Upper lobe of right lung (tissue), 1 donor: Measurements from ENCODE around the gene SS18L1. TPM values are rescaled to one million over a fixed set of nuclear protein-coding genes. Genes with fewer than 3 reads are reported as not detected.

Experiments
- ATAC-seq: fragments of 200-7000 bp; cut with Tn5 transposase; one replicate; pipeline ENCODE4 v1.9.1; 2020; ENCODE audit warnings: mild to moderate bottlenecking, moderate library complexity
- DNase-seq: peaks from one replicate; pipeline ENCODE4 v3.0.0-alpha.2; 2020
- H3K27ac ChIP-seq: fragments of 200-600 bp; one replicate; pipeline ENCODE4 v1.8.0; 2022
- H3K27me3 ChIP-seq: fragments of 200-600 bp; one replicate; pipeline ENCODE4 v1.8.0; 2022; ENCODE audit warnings: mild to moderate bottlenecking
- H3K36me3 ChIP-seq: fragments of 200-600 bp; one replicate; pipeline ENCODE4 v1.8.0; 2022
- H3K4me1 ChIP-seq: fragments of 200-600 bp; one replicate; pipeline ENCODE4 v1.8.0; 2022
- H3K4me3 ChIP-seq: fragments of 200-600 bp; one replicate; pipeline ENCODE4 v1.8.0; 2022; ENCODE audit warnings: mild to moderate bottlenecking
- H3K9me3 ChIP-seq: fragments of 200-600 bp; one replicate; pipeline ENCODE4 v1.8.0; 2022
- CTCF ChIP-seq: fragments of 200-600 bp; IDR thresholded peaks from one replicate; pipeline ENCODE4 v1.8.0; 2022; ENCODE audit warnings: antibody characterized with exemption
- intact Hi-C: fragments of 100-400 bp; cut with DNase I; formaldehyde crosslinking; loops from one replicate; pipeline ENCODE4 v1.11.0; 2022
- total RNA-seq: library from RNA; stranded (reverse); fragmentation: NEBNext Ultra II Directional; extraction: Animal tissue kit (Norgen Biotek cat#: 25700); gene quantifications from one replicate; pipeline ENCODE4 v1.2.1, GENCODE V29; 2021
- donor health status: DM: no; HTN: yes; CAD: no; lungs with severe emphysema.

The SS18L1 gene
- total RNA-seq, 1 donor from 2014 or later: 12.6 TPM

DNA sequence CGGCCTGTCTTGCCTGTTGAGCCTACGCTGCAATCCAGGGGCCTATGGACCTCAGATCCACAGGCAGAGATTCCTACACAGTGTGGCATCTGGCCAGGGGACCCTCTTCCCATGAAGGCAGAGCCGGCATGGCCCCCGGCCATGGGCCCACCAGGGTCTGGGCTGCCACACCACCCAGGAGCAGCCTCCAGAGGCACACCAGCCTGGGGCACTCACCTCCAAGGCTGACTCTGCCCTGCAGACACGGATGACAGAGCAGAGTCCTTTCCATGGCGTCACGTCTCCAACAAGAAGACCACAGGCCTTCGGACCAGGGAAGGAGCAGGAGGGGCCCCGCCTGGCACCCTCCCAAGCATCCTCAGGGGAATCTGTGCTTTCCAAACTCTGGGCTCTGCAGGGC lies 80.0 kb downstream of the SS18L1 start:
- H3K27ac ChIP-seq: no peak overlapping the region
- H3K36me3 ChIP-seq: no peaks in the 10 kb centered on the region
- DNase-seq: no peak
- no peak for TF ChIP-seq CTCF
- H3K4me3 ChIP-seq: no peak overlapping the region
- intact Hi-C loops: no loop called here
- H3K27me3 ChIP-seq: peaks cover 63% of the 10 kb centered on the region
- no peaks in the 10 kb centered on the region for H3K4me1 ChIP-seq
- no peak for ATAC-seq
- no peaks in the 10 kb centered on the region for H3K9me3 ChIP-seq

GRCh38 chr20:62224113-62224855 lies 80.7 kb downstream of the SS18L1 start:
- no peak overlapping the region for H3K4me3 ChIP-seq
- H3K27me3 ChIP-seq: peaks cover 56% of the 10 kb centered on the region
- no peak overlapping the region for H3K27ac ChIP-seq
- DNase-seq: no peak
- no peaks in the 10 kb centered on the region for H3K4me1 ChIP-seq
- intact Hi-C loops: no loop called here
- H3K36me3 ChIP-seq: no peaks in the 10 kb centered on the region
- no peaks in the 10 kb centered on the region for H3K9me3 ChIP-seq
- ATAC-seq: no peak
- TF ChIP-seq CTCF: no peak

DNA sequence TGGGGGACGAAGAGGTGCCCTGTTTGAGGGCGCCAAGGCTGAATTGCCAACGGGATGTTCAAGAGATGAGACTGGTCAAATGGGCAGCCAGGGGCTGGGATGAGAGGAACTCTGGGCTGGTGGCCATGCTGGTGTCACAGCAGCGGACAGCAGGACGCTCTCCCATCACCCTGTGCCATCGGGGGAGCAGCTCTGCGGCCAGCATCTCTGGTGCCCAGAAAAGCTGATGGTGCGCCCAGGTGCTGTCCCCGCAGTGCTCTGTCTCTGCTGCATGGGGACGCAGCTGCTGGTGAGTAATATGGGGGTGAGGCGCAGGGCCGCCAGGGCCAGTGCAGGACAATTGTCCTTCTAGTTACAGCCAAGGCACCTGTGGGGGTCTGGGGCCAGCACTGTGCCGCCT lies 81.5 kb downstream of the SS18L1 start:
- intact Hi-C loops: no loop called here
- H3K9me3 ChIP-seq: no peaks in the 10 kb centered on the region
- H3K36me3 ChIP-seq: no peaks in the 10 kb centered on the region
- TF ChIP-seq CTCF: no peak
- peaks cover 53% of the 10 kb centered on the region for H3K27me3 ChIP-seq
- no peak for DNase-seq
- no peak overlapping the region for H3K4me3 ChIP-seq
- H3K4me1 ChIP-seq: no peaks in the 10 kb centered on the region
- ATAC-seq: no peak
- no peak overlapping the region for H3K27ac ChIP-seq

- H3K9me3 ChIP-seq: no peaks in the 10 kb centered on the region
- ATAC-seq (no peak), DNase-seq (no peak)
- H3K4me1 ChIP-seq: no peaks in the 10 kb centered on the region
- intact Hi-C loops: no loop called here
- H3K36me3 ChIP-seq: no peaks in the 10 kb centered on the region
- no peak for TF ChIP-seq CTCF
- H3K27me3 ChIP-seq: peaks cover 45% of the 10 kb centered on the region
- H3K4me3 ChIP-seq: no peak overlapping the region
- H3K27ac ChIP-seq: no peak overlapping the region
Observed at GRCh38 chr20:62225820-62226635, 82.5 kb downstream of the SS18L1 start.

DNA sequence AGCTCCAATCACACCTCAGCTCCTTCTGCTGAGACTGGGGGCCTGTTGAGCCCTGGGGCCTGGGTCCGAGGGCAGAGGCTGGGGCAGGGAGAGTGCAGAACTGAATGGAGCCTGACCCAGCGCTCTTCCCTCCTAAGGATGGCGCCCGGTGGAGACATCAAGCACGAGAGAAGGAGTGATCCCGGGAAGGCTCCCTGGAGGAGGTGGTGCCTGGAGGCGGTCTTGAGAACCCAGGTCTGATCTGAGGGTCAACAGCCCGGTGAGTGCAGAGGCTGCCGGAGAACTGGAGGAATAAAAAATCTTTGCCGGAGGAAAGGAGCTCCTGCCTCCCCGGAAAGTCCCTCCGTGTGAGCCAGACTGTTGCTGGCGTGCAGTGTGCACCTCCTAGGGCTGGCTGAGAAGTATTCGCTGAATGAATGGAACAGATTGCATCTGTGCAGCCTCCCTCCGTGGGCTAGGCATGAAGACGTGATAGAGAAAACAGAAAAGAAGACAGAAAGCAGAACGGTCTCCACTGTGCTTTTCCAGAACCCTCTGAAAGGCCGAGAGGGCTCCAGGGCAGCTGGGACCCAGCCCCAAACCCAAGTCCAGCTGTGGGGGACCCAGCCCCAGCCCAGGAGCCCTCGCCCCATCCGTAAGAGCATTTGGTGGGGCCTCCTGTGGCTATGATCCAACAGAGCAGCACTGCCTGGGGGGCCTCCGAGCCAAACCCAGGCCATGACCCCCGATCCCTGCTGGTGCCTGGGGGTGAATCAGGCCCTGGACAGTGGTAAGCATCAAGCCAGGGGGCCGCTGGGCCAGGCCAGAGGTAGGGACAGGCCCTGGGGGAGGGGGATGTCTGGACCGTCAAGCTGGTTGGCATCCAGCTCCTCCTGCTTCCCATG lies 83.4 kb downstream of the SS18L1 start:
- H3K27ac ChIP-seq: no peak overlapping the region
- no peak for ATAC-seq
- no peaks in the 10 kb centered on the region for H3K9me3 ChIP-seq
- intact Hi-C loops: no loop called here
- H3K27me3 ChIP-seq: peaks cover 36% of the 10 kb centered on the region
- H3K4me3 ChIP-seq: no peak overlapping the region
- DNase-seq: no peak
- no peaks in the 10 kb centered on the region for H3K4me1 ChIP-seq
- H3K36me3 ChIP-seq: no peaks in the 10 kb centered on the region
- TF ChIP-seq CTCF: no peak
